AG10803 (cell line): Measurements from ENCODE around the gene KLF17.

Source experiments
- DNase-seq: peaks from one replicate; pipeline ENCODE4 v3.0.0; 2010; ENCODE audit warnings: low read depth
- H3K4me3 ChIP-seq: 2 replicates; pipeline ENCODE4 v1.5.1; 2011; ENCODE audit warnings: mild to moderate bottlenecking, low read length, control low read depth
- TF ChIP-seq, protein P1 (sequence below): conservative IDR thresholded peaks from 2 replicates; pipeline ENCODE4 v1.5.1; 2011; ENCODE audit warnings: mild to moderate bottlenecking, low read length, control low read depth, inconsistent platforms

KLF17 gene

DNA sequence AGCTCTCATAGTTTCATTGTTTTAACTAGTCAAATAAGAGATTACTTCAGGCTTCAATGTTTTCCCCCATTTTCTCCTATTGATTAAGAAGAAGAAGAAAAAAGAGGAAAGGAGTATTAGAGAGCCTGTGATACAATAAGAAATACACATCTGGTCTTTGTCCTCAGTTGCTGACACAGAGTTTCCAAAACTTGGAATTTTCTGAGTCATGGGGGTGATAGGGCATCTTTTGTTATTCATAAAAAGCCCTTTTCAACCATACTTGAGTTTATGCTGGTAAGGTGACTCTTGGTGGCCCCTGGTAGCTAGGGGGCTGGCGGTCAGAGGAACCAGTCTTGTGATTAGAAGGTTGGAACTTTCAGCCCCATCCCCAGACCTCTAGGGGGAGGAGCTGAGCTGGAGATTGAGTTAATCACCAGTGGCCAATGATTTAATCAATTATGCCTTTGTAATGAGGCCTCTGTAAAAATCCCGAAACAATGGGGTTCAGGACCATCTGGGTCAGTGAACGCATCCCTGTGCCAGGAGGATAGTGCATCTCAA is 51.7 kb downstream of the KLF17 start:
- peak; percentile 15 for DNase-seq
- no peak overlapping the region for H3K4me3 ChIP-seq
- TF ChIP-seq, protein P1, sequence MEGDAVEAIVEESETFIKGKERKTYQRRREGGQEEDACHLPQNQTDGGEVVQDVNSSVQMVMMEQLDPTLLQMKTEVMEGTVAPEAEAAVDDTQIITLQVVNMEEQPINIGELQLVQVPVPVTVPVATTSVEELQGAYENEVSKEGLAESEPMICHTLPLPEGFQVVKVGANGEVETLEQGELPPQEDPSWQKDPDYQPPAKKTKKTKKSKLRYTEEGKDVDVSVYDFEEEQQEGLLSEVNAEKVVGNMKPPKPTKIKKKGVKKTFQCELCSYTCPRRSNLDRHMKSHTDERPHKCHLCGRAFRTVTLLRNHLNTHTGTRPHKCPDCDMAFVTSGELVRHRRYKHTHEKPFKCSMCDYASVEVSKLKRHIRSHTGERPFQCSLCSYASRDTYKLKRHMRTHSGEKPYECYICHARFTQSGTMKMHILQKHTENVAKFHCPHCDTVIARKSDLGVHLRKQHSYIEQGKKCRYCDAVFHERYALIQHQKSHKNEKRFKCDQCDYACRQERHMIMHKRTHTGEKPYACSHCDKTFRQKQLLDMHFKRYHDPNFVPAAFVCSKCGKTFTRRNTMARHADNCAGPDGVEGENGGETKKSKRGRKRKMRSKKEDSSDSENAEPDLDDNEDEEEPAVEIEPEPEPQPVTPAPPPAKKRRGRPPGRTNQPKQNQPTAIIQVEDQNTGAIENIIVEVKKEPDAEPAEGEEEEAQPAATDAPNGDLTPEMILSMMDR, result no peak

DNA sequence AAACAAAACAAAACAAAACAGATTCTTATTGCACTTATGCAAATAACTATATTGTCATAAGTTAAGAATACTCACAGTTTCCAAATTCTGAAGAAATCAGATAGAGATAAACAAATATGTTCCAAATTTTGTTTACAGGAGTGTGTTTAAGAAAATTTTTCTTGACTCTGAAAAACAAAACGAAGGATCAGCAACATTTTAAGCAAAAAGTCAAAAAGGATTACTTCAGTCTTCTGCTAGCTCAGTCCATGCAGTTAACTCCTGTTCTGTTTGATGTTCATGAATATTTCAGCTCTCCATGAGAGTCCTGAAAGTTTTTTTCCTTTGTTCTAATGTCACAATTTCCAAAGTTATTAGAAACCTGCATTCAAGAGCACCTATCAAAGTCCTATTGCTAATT is 56.0 kb downstream of the KLF17 start:
- DNase-seq, result no peak

More for the DNA sequence above, 56.0 kb downstream of the KLF17 start:
- H3K4me3 ChIP-seq, result no peak overlapping the region
- TF ChIP-seq, protein P1, result no peak
